HEK293 (cell line): ENCODE results near the gene SAFB.

Experiments used
- CTCF ChIA-PET: fragments of 350-600 bp; formaldehyde crosslinking; extraction: SDS; loops from one replicate; lab custom pipeline; 2021; ENCODE audit warnings: antibody characterized with exemption; lab: Yijun Ruan, JAX
- POLR2A ChIA-PET: fragments of 300-600 bp; formaldehyde crosslinking; extraction: SDS; loops from one replicate; lab custom pipeline; 2020; ENCODE audit warnings: antibody characterized with exemption, inconsistent platforms; lab: Yijun Ruan, JAX
- H3K27ac ChIP-seq: fragments of 200-500 bp; sonication (Bioruptor generic); 2 replicates; pipeline ENCODE4 v1.5.1; 2014; ENCODE audit warnings: low read depth, low read length, control low read depth, inconsistent platforms; ENCODE audit errors: extremely low read depth
- H3K36me3 ChIP-seq, 2 experiments: fragments of 200-500 bp in 1 of 2; sonication (Bioruptor generic) in 1 of 2; 1 replicate in 1 of 2; 2 replicates in 1 of 2; pipeline ENCODE4 v1.5.1; 2014 to 2017; ENCODE audit warnings: inconsistent platforms in 2 of 2, low read length in 2 of 2; ENCODE audit not compliant: control insufficient read depth in 2 of 2, insufficient read depth in 1 of 2
- H3K4me1 ChIP-seq: fragments of 200-500 bp; sonication (Bioruptor generic); 2 replicates; pipeline ENCODE4 v1.5.1; 2014; ENCODE audit warnings: mild to moderate bottlenecking, low read length, inconsistent platforms; ENCODE audit not compliant: control insufficient read depth, insufficient read depth
- H3K4me3 ChIP-seq: 2 replicates; pipeline ENCODE4 v1.5.1; 2011; ENCODE audit warnings: low read depth, mild to moderate bottlenecking, control low read depth, low read length, moderate library complexity
- H3K9me3 ChIP-seq: fragments of 200-500 bp; sonication (Bioruptor generic); 2 replicates; pipeline ENCODE4 v1.5.1; 2014; ENCODE audit warnings: low read depth, low read length, inconsistent platforms; ENCODE audit not compliant: control insufficient read depth, insufficient read depth
- HOXA7 ChIP-seq: sonication (generic); formaldehyde crosslinking; IDR thresholded peaks from 2 replicates; pipeline ENCODE4 v1.8.1; 2022; ENCODE audit warnings: missing genetic modification reagents, borderline replicate concordance
- KLF9 ChIP-seq: fragments of 450-650 bp; formaldehyde crosslinking; IDR thresholded peaks from 2 replicates; pipeline ENCODE4 v1.5.1; 2016; ENCODE audit warnings: missing biosample characterization, missing genetic modification characterization, low read depth
- OVOL3 ChIP-seq: fragments of 450-650 bp; formaldehyde crosslinking; IDR thresholded peaks from 2 replicates; pipeline ENCODE4 v1.5.1; 2016; ENCODE audit warnings: missing biosample characterization, missing genetic modification characterization
- SCRT1 ChIP-seq: fragments of 450-650 bp; formaldehyde crosslinking; IDR thresholded peaks from 2 replicates; pipeline ENCODE4 v1.5.1; 2016; ENCODE audit warnings: missing biosample characterization, missing genetic modification characterization, borderline replicate concordance
- WT1 ChIP-seq: fragments of 450-650 bp; formaldehyde crosslinking; IDR thresholded peaks from 2 replicates; pipeline ENCODE4 v1.5.1; 2016; ENCODE audit warnings: missing biosample characterization, missing genetic modification characterization
- ZIC2 ChIP-seq: fragments of 450-650 bp; formaldehyde crosslinking; IDR thresholded peaks from 2 replicates; pipeline ENCODE4 v1.5.1; 2016; ENCODE audit warnings: missing biosample characterization, missing genetic modification characterization
- ZNF211 ChIP-seq: fragments of 450-650 bp; formaldehyde crosslinking; IDR thresholded peaks from 2 replicates; pipeline ENCODE4 v1.5.1; 2016; ENCODE audit warnings: low read depth, missing biosample characterization, missing genetic modification characterization
- ZNF221 ChIP-seq: fragments of 450-650 bp; formaldehyde crosslinking; IDR thresholded peaks from 2 replicates; pipeline ENCODE4 v1.5.1; 2017; ENCODE audit warnings: missing biosample characterization, missing genetic modification characterization, borderline replicate concordance
- ZNF292 ChIP-seq: fragments of 450-650 bp; formaldehyde crosslinking; IDR thresholded peaks from 2 replicates; pipeline ENCODE4 v1.5.1; 2016; ENCODE audit warnings: low read depth, missing biosample characterization, missing genetic modification characterization, borderline replicate concordance
- ZNF426 ChIP-seq: fragments of 450-650 bp; formaldehyde crosslinking; IDR thresholded peaks from 2 replicates; pipeline ENCODE4 v1.5.1; 2017; ENCODE audit warnings: missing biosample characterization, missing genetic modification characterization, mild to moderate bottlenecking, inconsistent platforms, moderate library complexity
- ZNF48 ChIP-seq: fragments of 450-650 bp; formaldehyde crosslinking; IDR thresholded peaks from 2 replicates; pipeline ENCODE4 v1.5.1; 2016; ENCODE audit warnings: missing biosample characterization, missing genetic modification characterization
- ZNF558 ChIP-seq: fragments of 450-650 bp; formaldehyde crosslinking; IDR thresholded peaks from 2 replicates; pipeline ENCODE4 v1.5.1; 2016; ENCODE audit warnings: missing biosample characterization, missing genetic modification characterization
- ZNF561 ChIP-seq: fragments of 450-650 bp; IDR thresholded peaks from 2 replicates; pipeline ENCODE4 v1.5.1; 2018; ENCODE audit warnings: missing biosample characterization, missing genetic modification characterization, borderline replicate concordance
- ZNF571 ChIP-seq: fragments of 450-650 bp; formaldehyde crosslinking; IDR thresholded peaks from 2 replicates; pipeline ENCODE4 v1.5.0; 2017; ENCODE audit warnings: missing biosample characterization, missing genetic modification characterization
- ZNF747 ChIP-seq: fragments of 450-650 bp; formaldehyde crosslinking; IDR thresholded peaks from 2 replicates; pipeline ENCODE4 v1.5.1; 2016; ENCODE audit warnings: missing biosample characterization, missing genetic modification characterization
- TF ChIP-seq, protein P1 (sequence below): fragments of 450-650 bp; formaldehyde crosslinking; IDR thresholded peaks from 2 replicates; pipeline ENCODE4 v1.5.1; 2016; ENCODE audit warnings: missing biosample characterization, missing genetic modification characterization
- TF ChIP-seq, protein P2 (sequence below): fragments of 450-650 bp; formaldehyde crosslinking; IDR thresholded peaks from 2 replicates; pipeline ENCODE4 v1.5.1; 2017; ENCODE audit warnings: missing biosample characterization, mild to moderate bottlenecking, missing genetic modification characterization, moderate library complexity
- TF ChIP-seq, protein P3 (sequence below): fragments of 450-650 bp; formaldehyde crosslinking; IDR thresholded peaks from 2 replicates; pipeline ENCODE4 v1.5.1; 2016; ENCODE audit warnings: missing biosample characterization, missing genetic modification characterization
- TF ChIP-seq, protein P4 (sequence below): fragments of 450-650 bp; formaldehyde crosslinking; IDR thresholded peaks from 2 replicates; pipeline ENCODE4 v1.5.1; 2016; ENCODE audit warnings: missing biosample characterization, missing genetic modification characterization
- TF ChIP-seq, protein P5 (sequence below): fragments of 450-650 bp; formaldehyde crosslinking; IDR thresholded peaks from 2 replicates; pipeline ENCODE4 v1.5.1; 2016; ENCODE audit warnings: missing biosample characterization, missing genetic modification characterization
- TF ChIP-seq, protein P6 (sequence below): fragments of 450-650 bp; formaldehyde crosslinking; IDR thresholded peaks from 2 replicates; pipeline ENCODE4 v1.5.1; 2016; ENCODE audit warnings: missing biosample characterization, missing genetic modification characterization

The SAFB gene

DNA sequence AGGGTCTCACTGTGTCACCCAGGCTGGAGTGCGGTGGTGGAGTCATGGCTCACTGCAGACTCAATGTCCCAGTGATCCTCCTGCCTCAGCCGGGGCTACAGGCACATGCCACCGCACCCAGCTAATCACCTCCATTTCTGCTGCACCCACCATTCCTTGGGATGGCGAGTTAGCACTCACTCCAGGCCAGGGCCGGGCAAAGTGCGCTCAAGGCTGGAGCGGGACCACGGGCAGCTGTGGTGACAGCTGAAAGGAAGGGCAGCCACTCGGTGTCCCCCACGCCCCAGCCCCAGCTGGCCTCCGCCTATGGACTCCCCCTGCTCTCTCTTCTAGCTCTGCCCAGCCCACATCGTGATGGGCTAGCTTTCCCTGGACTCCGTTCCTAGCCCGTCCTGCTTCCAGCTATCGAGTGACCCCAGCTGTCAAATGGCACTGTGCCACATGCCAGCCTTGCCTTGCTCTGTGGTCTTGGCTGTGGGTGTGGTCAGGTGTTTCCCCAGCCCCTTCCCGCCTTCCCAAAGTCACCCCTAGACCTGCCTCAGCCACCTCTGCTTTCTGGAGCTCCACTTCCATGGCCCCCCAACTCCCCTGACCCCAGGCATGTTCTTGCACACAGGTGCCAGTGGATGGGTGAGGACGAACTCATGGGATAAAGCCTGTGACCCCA, 53.4 kb downstream of the SAFB start:
- TF ChIP-seq, protein P1, sequence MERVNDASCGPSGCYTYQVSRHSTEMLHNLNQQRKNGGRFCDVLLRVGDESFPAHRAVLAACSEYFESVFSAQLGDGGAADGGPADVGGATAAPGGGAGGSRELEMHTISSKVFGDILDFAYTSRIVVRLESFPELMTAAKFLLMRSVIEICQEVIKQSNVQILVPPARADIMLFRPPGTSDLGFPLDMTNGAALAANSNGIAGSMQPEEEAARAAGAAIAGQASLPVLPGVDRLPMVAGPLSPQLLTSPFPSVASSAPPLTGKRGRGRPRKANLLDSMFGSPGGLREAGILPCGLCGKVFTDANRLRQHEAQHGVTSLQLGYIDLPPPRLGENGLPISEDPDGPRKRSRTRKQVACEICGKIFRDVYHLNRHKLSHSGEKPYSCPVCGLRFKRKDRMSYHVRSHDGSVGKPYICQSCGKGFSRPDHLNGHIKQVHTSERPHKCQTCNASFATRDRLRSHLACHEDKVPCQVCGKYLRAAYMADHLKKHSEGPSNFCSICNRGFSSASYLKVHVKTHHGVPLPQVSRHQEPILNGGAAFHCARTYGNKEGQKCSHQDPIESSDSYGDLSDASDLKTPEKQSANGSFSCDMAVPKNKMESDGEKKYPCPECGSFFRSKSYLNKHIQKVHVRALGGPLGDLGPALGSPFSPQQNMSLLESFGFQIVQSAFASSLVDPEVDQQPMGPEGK (tag by site-specific recombination), result 0 out of 2 replicates have a peak, but pooled peaks have one; percentile 13
- peak; percentile 33; the same call in 1 of the 2 replicates for TF ChIP-seq KLF9 (tag by site-specific recombination)
- no peak for TF ChIP-seq OVOL3 (tag by site-specific recombination)
- no peaks in the 10 kb centered on the region for H3K4me1 ChIP-seq
- POLR2A ChIA-PET, result interaction anchor here (1.1 to 4.1 kb wide), 6 partner anchors 8 to 54 kb away, joined by 3 to 24 read pairs (median 6); partner anchors contain the start of genes CATSPERD, LONP1, RPL36 and SAFB
- no peak overlapping the region for H3K27ac ChIP-seq
- peaks cover 0 to 17% of the 10 kb centered on the region in 2 experiments; a peak in 2 of 3 replicates for H3K36me3 ChIP-seq
- CTCF ChIA-PET, result interaction anchor here (0.8 to 1.6 kb wide), 3 partner anchors 11 to 127 kb away, joined by 3 to 9 read pairs (median 3); no protein-coding TSS in a partner anchor
- H3K4me3 ChIP-seq, result no peak overlapping the region
- no peaks in the 10 kb centered on the region for H3K9me3 ChIP-seq

DNA sequence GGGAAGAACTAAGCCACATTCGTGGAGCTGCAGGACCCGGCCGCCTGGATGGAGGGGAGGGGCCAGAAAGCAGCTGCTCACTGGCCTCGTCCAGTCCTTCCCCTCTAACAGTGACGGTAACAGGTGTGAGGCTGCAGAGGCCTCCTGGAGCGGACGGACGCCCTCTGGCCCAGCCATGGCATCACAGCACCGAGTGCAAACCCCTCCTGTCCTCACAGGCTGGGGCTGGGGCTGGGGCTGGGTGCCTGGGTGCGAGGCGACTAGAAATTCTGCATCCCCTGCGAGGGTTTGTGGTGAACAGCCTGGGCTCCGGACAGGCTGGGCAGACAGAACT, 53.9 kb downstream of the SAFB start:
- CTCF ChIA-PET, result interaction anchor here (0.8 to 1.0 kb wide), 2 partner anchors 10 to 127 kb away, joined by 3 read pairs; no protein-coding TSS in a partner anchor
- no peak for TF ChIP-seq ZIC2 (tag by site-specific recombination)
- no peak for TF ChIP-seq HOXA7 (CRISPR knock-in tag)
- no peak for TF ChIP-seq ZNF747
- TF ChIP-seq WT1 (tag by site-specific recombination), result no peak
- TF ChIP-seq, protein P2, sequence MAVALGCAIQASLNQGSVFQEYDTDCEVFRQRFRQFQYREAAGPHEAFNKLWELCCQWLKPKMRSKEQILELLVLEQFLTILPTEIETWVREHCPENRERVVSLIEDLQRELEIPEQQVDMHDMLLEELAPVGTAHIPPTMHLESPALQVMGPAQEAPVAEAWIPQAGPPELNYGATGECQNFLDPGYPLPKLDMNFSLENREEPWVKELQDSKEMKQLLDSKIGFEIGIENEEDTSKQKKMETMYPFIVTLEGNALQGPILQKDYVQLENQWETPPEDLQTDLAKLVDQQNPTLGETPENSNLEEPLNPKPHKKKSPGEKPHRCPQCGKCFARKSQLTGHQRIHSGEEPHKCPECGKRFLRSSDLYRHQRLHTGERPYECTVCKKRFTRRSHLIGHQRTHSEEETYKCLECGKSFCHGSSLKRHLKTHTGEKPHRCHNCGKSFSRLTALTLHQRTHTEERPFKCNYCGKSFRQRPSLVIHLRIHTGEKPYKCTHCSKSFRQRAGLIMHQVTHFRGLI, result no peak
- TF ChIP-seq ZNF558, result no peak
- TF ChIP-seq, protein P3, sequence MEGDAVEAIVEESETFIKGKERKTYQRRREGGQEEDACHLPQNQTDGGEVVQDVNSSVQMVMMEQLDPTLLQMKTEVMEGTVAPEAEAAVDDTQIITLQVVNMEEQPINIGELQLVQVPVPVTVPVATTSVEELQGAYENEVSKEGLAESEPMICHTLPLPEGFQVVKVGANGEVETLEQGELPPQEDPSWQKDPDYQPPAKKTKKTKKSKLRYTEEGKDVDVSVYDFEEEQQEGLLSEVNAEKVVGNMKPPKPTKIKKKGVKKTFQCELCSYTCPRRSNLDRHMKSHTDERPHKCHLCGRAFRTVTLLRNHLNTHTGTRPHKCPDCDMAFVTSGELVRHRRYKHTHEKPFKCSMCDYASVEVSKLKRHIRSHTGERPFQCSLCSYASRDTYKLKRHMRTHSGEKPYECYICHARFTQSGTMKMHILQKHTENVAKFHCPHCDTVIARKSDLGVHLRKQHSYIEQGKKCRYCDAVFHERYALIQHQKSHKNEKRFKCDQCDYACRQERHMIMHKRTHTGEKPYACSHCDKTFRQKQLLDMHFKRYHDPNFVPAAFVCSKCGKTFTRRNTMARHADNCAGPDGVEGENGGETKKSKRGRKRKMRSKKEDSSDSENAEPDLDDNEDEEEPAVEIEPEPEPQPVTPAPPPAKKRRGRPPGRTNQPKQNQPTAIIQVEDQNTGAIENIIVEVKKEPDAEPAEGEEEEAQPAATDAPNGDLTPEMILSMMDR (tag by site-specific recombination), result no peak
- no peak for TF ChIP-seq ZNF48 (tag by site-specific recombination)
- TF ChIP-seq ZNF426, result no peak
- no peak for TF ChIP-seq ZNF292
- TF ChIP-seq ZNF221 (tag by site-specific recombination), result no peak
- TF ChIP-seq ZNF211, result no peak
- no peak for TF ChIP-seq SCRT1 (tag by site-specific recombination)
- no peak for TF ChIP-seq ZNF561 (tag by site-specific recombination)
- TF ChIP-seq, protein P4, sequence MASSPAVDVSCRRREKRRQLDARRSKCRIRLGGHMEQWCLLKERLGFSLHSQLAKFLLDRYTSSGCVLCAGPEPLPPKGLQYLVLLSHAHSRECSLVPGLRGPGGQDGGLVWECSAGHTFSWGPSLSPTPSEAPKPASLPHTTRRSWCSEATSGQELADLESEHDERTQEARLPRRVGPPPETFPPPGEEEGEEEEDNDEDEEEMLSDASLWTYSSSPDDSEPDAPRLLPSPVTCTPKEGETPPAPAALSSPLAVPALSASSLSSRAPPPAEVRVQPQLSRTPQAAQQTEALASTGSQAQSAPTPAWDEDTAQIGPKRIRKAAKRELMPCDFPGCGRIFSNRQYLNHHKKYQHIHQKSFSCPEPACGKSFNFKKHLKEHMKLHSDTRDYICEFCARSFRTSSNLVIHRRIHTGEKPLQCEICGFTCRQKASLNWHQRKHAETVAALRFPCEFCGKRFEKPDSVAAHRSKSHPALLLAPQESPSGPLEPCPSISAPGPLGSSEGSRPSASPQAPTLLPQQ, result no peak
- no peak for TF ChIP-seq ZNF571 (tag by site-specific recombination)
- TF ChIP-seq, protein P5, sequence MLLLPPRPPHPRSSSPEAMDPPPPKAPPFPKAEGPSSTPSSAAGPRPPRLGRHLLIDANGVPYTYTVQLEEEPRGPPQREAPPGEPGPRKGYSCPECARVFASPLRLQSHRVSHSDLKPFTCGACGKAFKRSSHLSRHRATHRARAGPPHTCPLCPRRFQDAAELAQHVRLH (tag by site-specific recombination), result no peak
- TF ChIP-seq, protein P6, sequence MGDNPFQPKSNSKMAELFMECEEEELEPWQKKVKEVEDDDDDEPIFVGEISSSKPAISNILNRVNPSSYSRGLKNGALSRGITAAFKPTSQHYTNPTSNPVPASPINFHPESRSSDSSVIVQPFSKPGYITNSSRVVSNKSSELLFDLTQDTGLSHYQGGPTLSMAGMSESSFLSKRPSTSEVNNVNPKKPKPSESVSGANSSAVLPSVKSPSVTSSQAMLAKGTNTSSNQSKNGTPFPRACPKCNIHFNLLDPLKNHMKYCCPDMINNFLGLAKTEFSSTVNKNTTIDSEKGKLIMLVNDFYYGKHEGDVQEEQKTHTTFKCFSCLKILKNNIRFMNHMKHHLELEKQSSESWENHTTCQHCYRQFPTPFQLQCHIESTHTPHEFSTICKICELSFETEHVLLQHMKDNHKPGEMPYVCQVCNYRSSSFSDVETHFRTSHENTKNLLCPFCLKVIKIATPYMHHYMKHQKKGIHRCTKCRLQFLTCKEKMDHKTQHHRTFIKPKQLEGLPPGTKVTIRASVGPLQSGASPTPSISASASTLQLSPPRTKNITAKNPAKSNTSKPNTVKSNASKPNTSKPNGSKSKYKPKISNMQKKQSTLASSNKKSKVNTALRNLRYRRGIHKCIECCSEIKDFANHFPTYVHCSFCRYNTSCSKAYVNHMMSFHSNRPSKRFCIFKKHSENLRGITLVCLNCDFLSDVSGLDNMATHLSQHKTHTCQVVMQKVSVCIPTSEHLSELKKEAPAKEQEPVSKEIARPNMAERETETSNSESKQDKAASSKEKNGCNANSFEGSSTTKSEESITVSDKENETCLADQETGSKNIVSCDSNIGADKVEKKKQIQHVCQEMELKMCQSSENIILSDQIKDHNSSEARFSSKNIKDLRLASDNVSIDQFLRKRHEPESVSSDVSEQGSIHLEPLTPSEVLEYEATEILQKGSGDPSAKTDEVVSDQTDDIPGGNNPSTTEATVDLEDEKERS (tag by site-specific recombination), result no peak
- Histone ChIP-seq H3K4me1 (no peaks in the 10 kb centered on the region), H3K36me3 (peaks cover 0 to 12% of the 10 kb centered on the region in 2 experiments; a peak in 2 of 3 replicates), H3K4me3 (no peak overlapping the region), H3K27ac (no peak overlapping the region), H3K9me3 (no peaks in the 10 kb centered on the region)
- POLR2A ChIA-PET, result interaction anchor here (1.1 to 4.1 kb wide), 6 partner anchors 8 to 54 kb away, joined by 3 to 24 read pairs (median 6); partner anchors contain the start of genes CATSPERD, LONP1, RPL36 and SAFB
